GM23248 (cell line): ENCODE data around the gene RBMS3. TPM values are rescaled to one million over a fixed set of nuclear protein-coding genes. Genes with fewer than 3 reads are reported as not detected.

Experiments
- DNase-seq: peaks from one replicate; pipeline ENCODE4 v3.0.0-alpha.2; 2015
- H2AFZ ChIP-seq: fragments of 200-600 bp; sonication (generic); 2 replicates; pipeline ENCODE4 v1.6.1; 2016; ENCODE audit warnings: antibody characterized with exemption
- H3F3A ChIP-seq: fragments of 200-600 bp; sonication (generic); 2 replicates; pipeline ENCODE4 v1.6.1; 2016; ENCODE audit warnings: mild to moderate bottlenecking, antibody characterized with exemption, mixed run types; ENCODE audit not compliant: insufficient read depth
- H3K27ac ChIP-seq: fragments of 200-600 bp; sonication (generic); 2 replicates; pipeline ENCODE4 v1.5.1; 2016; ENCODE audit warnings: mild to moderate bottlenecking
- H3K27me3 ChIP-seq: fragments of 200-600 bp; sonication (generic); replicated peaks from 2 replicates; pipeline ENCODE4 v1.6.1; 2016; ENCODE audit warnings: mild to moderate bottlenecking; ENCODE audit not compliant: insufficient read depth
- H3K36me3 ChIP-seq: fragments of 200-600 bp; sonication (generic); 2 replicates; pipeline ENCODE4 v1.6.1; 2016; ENCODE audit warnings: low read depth, mild to moderate bottlenecking
- H3K4me1 ChIP-seq: fragments of 200-600 bp; sonication (generic); 2 replicates; pipeline ENCODE4 v1.6.1; 2016; ENCODE audit warnings: mild to moderate bottlenecking; ENCODE audit not compliant: insufficient read depth
- H3K4me2 ChIP-seq: fragments of 200-600 bp; sonication (generic); one replicate; pipeline ENCODE4 v1.6.1; 2016; ENCODE audit warnings: mild to moderate bottlenecking; ENCODE audit not compliant: unreplicated experiment
- H3K4me3 ChIP-seq: fragments of 200-600 bp; sonication (generic); 2 replicates; pipeline ENCODE4 v1.5.1; 2016; ENCODE audit warnings: mild to moderate bottlenecking
- H3K79me2 ChIP-seq: fragments of 200-600 bp; sonication (generic); 2 replicates; pipeline ENCODE4 v1.6.1; 2016; ENCODE audit warnings: mild to moderate bottlenecking; ENCODE audit not compliant: insufficient read depth
- H3K9ac ChIP-seq: fragments of 200-600 bp; sonication (generic); 2 replicates; pipeline ENCODE4 v1.6.1; 2016; ENCODE audit warnings: mild to moderate bottlenecking
- H3K9me2 ChIP-seq: fragments of 200-600 bp; sonication (generic); 2 replicates; pipeline ENCODE4 v1.6.1; 2016; ENCODE audit warnings: mixed run types, mild to moderate bottlenecking, moderate library complexity; ENCODE audit not compliant: insufficient read depth
- H3K9me3 ChIP-seq: fragments of 200-600 bp; sonication (generic); one replicate; pipeline ENCODE4 v1.6.1; 2017; ENCODE audit warnings: low read depth
- H4K20me1 ChIP-seq: fragments of 200-600 bp; sonication (generic); 2 replicates; pipeline ENCODE4 v1.6.0; 2016; ENCODE audit not compliant: insufficient read depth
- EZH2 ChIP-seq: fragments of 200-600 bp; sonication (generic); IDR thresholded peaks from 2 replicates; pipeline ENCODE4 v1.6.1; 2018; ENCODE audit warnings: antibody characterized with exemption, mild to moderate bottlenecking; ENCODE audit not compliant: insufficient read depth, poor library complexity, severe bottlenecking
- EZH2phosphoT487 ChIP-seq: fragments of 200-600 bp; sonication (generic); IDR thresholded peaks from 2 replicates; pipeline ENCODE4 v1.6.1; 2018; ENCODE audit warnings: antibody characterized with exemption, moderate library complexity, mild to moderate bottlenecking, low read depth; ENCODE audit not compliant: insufficient read depth
- WGBS, 2 experiments: methylation state at CpG; one replicate each; pipeline ENCODE4 v1.1.6; 2015 to 2017; ENCODE audit warnings: low lambda C conversion rate in 2 of 2, low coverage in 1 of 2; ENCODE audit errors: missing lambda C conversion rate in 2 of 2; 5-methylcytosine and 5-hydroxymethylcytosine counted together
- in situ Hi-C: fragments of 300-500 bp; cut with MboI; formaldehyde crosslinking; loops from 2 replicates; pipeline ENCODE4 v1.15.0; 2020
- polyA plus RNA-seq: library from polyadenylated mRNA; unstranded; fragments of >200 nt; fragmentation: Nextera tagmentation; extraction: Ambion mirVana; gene quantifications from 2 replicates; pipeline ENCODE4 v1.2.1, GENCODE V29; 2016
- total RNA-seq: library from RNA; depleted of rRNA; stranded (reverse); fragments of >200 nt; shearing (Covaris generic); gene quantifications from 2 replicates; pipeline ENCODE4 v1.2.3, GENCODE V29; 2014

The RBMS3 gene
- total and polyA plus RNA-seq, 2 experiments from 2014 or later = 40.0 to 94.3 TPM

- Histone ChIP-seq H3K4me3 (no peak overlapping the region), H3K36me3 (peaks cover 27% of the 10 kb centered on the region), H3K9me2 (no peaks in the 10 kb centered on the region), H2AFZ (no peak overlapping the region), H4K20me1 (no peaks in the 10 kb centered on the region), H3K4me1 (no peaks in the 10 kb centered on the region), H3K9ac (no peak overlapping the region), H3K9me3 (no peaks in the 10 kb centered on the region), H3K27me3 (no peaks in the 10 kb centered on the region), H3F3A (no peaks in the 10 kb centered on the region), H3K27ac (no peak overlapping the region), H3K79me2 (no peaks in the 10 kb centered on the region), H3K4me2 (no peak overlapping the region)
- TF ChIP-seq EZH2 (no peak), EZH2phosphoT487 (no peak)
- WGBS, 2 experiments = 85 to 89% methylated on average over 1 of the region's 1 CpG
- DNase-seq = no peak
- in situ Hi-C loops = no loop called here
Measured at GRCh38 chr3:29903600-29903999, 622.7 kb downstream of the RBMS3 start.

DNA sequence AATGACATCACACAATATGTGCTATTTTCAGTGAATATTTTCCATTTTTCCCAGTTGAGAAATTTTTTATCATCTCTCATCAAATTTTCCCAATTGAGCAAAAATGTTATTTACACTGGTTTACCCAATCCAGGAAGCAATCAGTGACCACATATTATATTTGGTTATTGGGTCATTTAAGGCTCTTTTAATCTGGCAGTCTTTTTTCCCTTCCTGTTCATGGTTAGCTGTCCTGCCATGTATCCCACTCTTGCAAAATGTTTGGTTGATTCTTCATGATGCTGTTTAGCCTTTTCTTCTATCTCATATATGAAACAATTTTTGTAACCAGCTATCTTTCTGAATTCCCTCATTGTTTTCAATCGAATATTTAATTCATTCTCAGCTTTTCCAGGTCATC is 626.0 kb downstream of the RBMS3 start:
- H3K36me3 ChIP-seq = peaks cover 6% of the 10 kb centered on the region; the same call in 1 of the 2 replicates
- WGBS, 2 experiments = 93 to 96% methylated on average over 1 of the region's 1 CpG
- H3F3A ChIP-seq = no peaks in the 10 kb centered on the region
- H4K20me1 ChIP-seq = no peaks in the 10 kb centered on the region
- H3K79me2 ChIP-seq = no peaks in the 10 kb centered on the region
- no peak overlapping the region for H2AFZ ChIP-seq
- no peak overlapping the region for H3K4me2 ChIP-seq
- in situ Hi-C loops = no loop called here
- DNase-seq = no peak
- H3K27ac ChIP-seq = no peak overlapping the region
- no peaks in the 10 kb centered on the region for H3K9me3 ChIP-seq
- no peak overlapping the region for H3K4me3 ChIP-seq
- TF ChIP-seq EZH2phosphoT487 = no peak
- TF ChIP-seq EZH2 = no peak
- no peaks in the 10 kb centered on the region for H3K27me3 ChIP-seq
- H3K9ac ChIP-seq = no peak overlapping the region
- no peaks in the 10 kb centered on the region for H3K9me2 ChIP-seq
- H3K4me1 ChIP-seq = no peaks in the 10 kb centered on the region

DNA sequence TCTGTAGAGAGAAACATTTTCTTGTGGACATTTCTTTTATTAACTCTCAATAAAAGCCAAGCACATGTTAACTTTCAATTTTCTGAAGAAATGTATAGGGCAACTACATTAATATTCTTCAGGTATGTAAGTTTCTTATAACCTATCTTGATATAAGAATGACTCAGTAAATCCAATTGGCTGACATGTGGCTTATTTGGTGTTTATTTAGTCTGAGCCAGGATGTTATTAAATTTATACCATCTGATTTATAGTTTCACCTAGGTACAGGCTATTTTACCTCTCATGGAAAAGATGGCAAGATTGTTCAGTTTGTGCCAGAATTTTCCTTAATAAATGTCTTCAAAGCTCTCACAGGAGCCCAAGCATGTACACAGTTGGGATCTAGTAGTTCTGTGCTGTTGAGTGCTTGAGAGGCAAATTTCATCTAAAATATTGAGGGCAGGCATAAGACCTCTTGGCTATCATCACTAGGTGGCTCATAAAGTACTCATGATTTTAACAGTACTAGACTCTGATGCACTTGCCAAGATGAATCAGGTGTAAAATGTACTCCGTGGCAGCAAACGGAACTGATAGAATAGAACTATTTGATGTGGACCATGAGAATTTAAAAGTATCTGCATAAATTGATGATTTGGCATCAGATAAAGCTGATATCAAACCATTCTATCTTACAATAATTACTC is 631.9 kb downstream of the RBMS3 start:
- no peaks in the 10 kb centered on the region for H4K20me1 ChIP-seq
- no peaks in the 10 kb centered on the region for H3K9me2 ChIP-seq
- no peaks in the 10 kb centered on the region for H3K36me3 ChIP-seq
- no peaks in the 10 kb centered on the region for H3K9me3 ChIP-seq
- no peaks in the 10 kb centered on the region for H3K79me2 ChIP-seq
- no peak overlapping the region for H3K4me3 ChIP-seq
- H3K27ac ChIP-seq = no peak overlapping the region
- H3K4me2 ChIP-seq = no peak overlapping the region
- no peak overlapping the region for H2AFZ ChIP-seq
- H3K9ac ChIP-seq = no peak overlapping the region
- in situ Hi-C loops = no loop called here
- TF ChIP-seq EZH2phosphoT487 (no peak), EZH2 (no peak)
- H3K27me3 ChIP-seq = no peaks in the 10 kb centered on the region
- no peak for DNase-seq
- WGBS, 2 experiments = 75 to 86% methylated on average over 2 of the region's 2 CpGs
- H3F3A ChIP-seq = peaks cover 11% of the 10 kb centered on the region; the same call in 1 of the 2 replicates
- peaks cover 12% of the 10 kb centered on the region for H3K4me1 ChIP-seq

DNA sequence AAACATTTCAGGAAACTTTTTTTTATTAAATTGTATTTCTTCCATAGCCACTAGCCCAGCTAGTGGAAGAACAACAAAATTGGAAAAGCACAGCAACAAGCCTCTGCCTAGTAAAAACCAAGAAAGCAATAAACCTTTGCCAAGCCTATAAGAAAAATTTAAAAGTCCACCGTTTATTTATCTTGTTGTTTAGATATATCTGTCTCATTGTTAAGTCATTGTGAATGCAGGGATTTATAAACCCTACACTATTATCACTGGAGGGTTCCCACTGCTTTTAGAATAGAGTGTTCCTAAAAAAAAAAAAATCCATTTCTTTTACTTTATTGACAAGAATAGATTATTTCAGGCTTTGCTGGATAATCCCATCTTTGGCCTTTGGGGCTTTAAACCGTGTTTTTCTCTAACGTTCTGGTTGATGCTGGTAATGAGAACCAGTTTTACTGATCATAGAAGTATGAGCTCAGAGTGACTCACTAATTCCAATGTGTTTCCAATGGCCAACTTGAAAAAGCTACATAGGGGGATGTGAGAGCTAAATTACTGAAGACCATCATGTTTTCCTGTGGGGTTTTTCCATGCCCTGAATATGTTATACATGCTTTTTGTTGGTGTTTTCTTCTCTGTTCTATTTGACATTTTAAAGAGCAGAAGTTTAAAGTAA is 634.1 kb downstream of the RBMS3 start:
- Histone ChIP-seq H4K20me1 (no peaks in the 10 kb centered on the region), H3K4me3 (peak overlapping the region; percentile 6; the same call in 1 of the 2 replicates), H3K4me2 (peak overlapping the region; percentile 47), H3K27ac (peak overlapping the region; percentile 51), H3K4me1 (peaks cover 12% of the 10 kb centered on the region), H3K9me3 (no peaks in the 10 kb centered on the region), H3K9me2 (no peaks in the 10 kb centered on the region), H3F3A (peaks cover 11% of the 10 kb centered on the region; the same call in 1 of the 2 replicates), H3K9ac (peak overlapping the region; percentile 35; the same call in 1 of the 2 replicates), H3K36me3 (no peaks in the 10 kb centered on the region), H2AFZ (peak overlapping the region; percentile 17; the same call in 1 of the 2 replicates), H3K79me2 (no peaks in the 10 kb centered on the region), H3K27me3 (no peaks in the 10 kb centered on the region)
- 3 to 4% methylated on average over 3 of the region's 3 CpGs for WGBS, 2 experiments
- in situ Hi-C loops = no loop called here
- peak; percentile 86 for DNase-seq
- TF ChIP-seq EZH2 (no peak), EZH2phosphoT487 (no peak)
